HepG2 (cell line): ENCODE results near the gene PLXNC1. TPM values are rescaled to one million over a fixed set of nuclear protein-coding genes. Genes with fewer than 3 reads are reported as not detected.

Source experiments
- ATAC-seq: fragments of 200-7000 bp; cut with Tn5 transposase; 3 replicates; pipeline ENCODE4 v1.9.1; 2020; ENCODE audit warnings: mild to moderate bottlenecking, moderate library complexity
- BruUV-seq: library from RNA; stranded (reverse); fragments of 400-500 nt; replicated peaks from 2 replicates; lab custom pipeline; 2021; lab: Mats Ljungman, UMichigan
- CTCF ChIA-PET: fragments of 300-600 bp; formaldehyde crosslinking; extraction: SDS; loops from one replicate; lab custom pipeline; 2021; ENCODE audit warnings: low total read pairs, inconsistent platforms, low intra/inter-chr PET ratio; lab: Yijun Ruan, JAX
- POLR2A ChIA-PET: fragments of 350-600 bp; sonication (Branson Sonifier 250); formaldehyde crosslinking; loops from one replicate; lab custom pipeline; 2020; ENCODE audit warnings: antibody characterized with exemption, inconsistent platforms; lab: Yijun Ruan, JAX
- DNase-seq: peaks from one replicate; pipeline ENCODE4 v3.0.0-alpha.2; 2015; ENCODE audit warnings: low spot score
- FAIRE-seq: peaks from 3 replicates; lab custom pipeline; 2011; peaks lifted over from hg19 to GRCh38; lab: Jason Lieb, UNC
- H2AFZ ChIP-seq: one replicate; pipeline ENCODE4 v1.6.1; 2011; ENCODE audit warnings: low read length, inconsistent platforms
- H3K27ac ChIP-seq: fragments of 300-600 bp; 3 replicates; pipeline ENCODE4 v1.8.0; 2011; ENCODE audit warnings: mixed run types, mild to moderate bottlenecking, mixed read lengths, low read length, inconsistent platforms; ENCODE audit not compliant: insufficient read depth; ENCODE audit errors: extremely low read length
- H3K27me3 ChIP-seq, 2 experiments: fragments of 200-600 bp in 1 of 2; 2 replicates in 1 of 2; 3 replicates in 1 of 2; pipeline versions ENCODE4 v1.6.0 to v1.8.0; 2011; ENCODE audit warnings: low read length in 2 of 2, mild to moderate bottlenecking in 2 of 2, moderate library complexity in 2 of 2, inconsistent platforms in 1 of 2; ENCODE audit not compliant: insufficient read depth in 2 of 2, control insufficient read depth in 1 of 2
- H3K36me3 ChIP-seq, 2 experiments: fragments of 200-600 bp in 1 of 2; replicated peaks in 1 of 2; 2 replicates in 1 of 2; 3 replicates in 1 of 2; pipeline versions ENCODE4 v1.5.1 to v1.8.0; 2011; ENCODE audit warnings: low read length in 2 of 2, inconsistent platforms in 1 of 2; ENCODE audit not compliant: insufficient read depth in 2 of 2, control insufficient read depth in 1 of 2
- H3K4me1 ChIP-seq: 2 replicates; pipeline ENCODE4 v1.5.1; 2012; ENCODE audit warnings: low read length, inconsistent platforms; ENCODE audit not compliant: insufficient read depth
- H3K4me2 ChIP-seq: 2 replicates; pipeline ENCODE4 v1.6.0; 2011; ENCODE audit warnings: low read depth, low read length, inconsistent platforms
- H3K4me3 ChIP-seq, 3 experiments: fragments of 200-600 bp in 1 of 3; sonication (generic), shearing (Covaris generic) in 1 of 3; replicated peaks in 1 of 3; 2 replicates each; pipeline ENCODE4 v1.5.1; 2011 to 2016; ENCODE audit warnings: low read length in 3 of 3, inconsistent platforms in 2 of 3, low read depth in 2 of 3, mild to moderate bottlenecking in 2 of 3, control low read depth in 1 of 3, mixed read lengths in 1 of 3; ENCODE audit not compliant: insufficient read depth in 1 of 3
- H3K79me2 ChIP-seq: one replicate; pipeline ENCODE4 v1.6.1; 2011; ENCODE audit warnings: low read length, inconsistent platforms; ENCODE audit not compliant: insufficient read depth
- H3K9ac ChIP-seq: 2 replicates; pipeline ENCODE4 v1.6.0; 2011; ENCODE audit warnings: mild to moderate bottlenecking, low read depth, low read length, inconsistent platforms; ENCODE audit not compliant: insufficient read depth
- H3K9me3 ChIP-seq: 2 replicates; pipeline ENCODE4 v1.5.1; 2012; ENCODE audit warnings: mild to moderate bottlenecking, low read length
- H4K20me1 ChIP-seq: 2 replicates; pipeline ENCODE4 v1.6.0; 2011; ENCODE audit warnings: inconsistent platforms, mild to moderate bottlenecking, low read length, moderate library complexity; ENCODE audit not compliant: insufficient read depth
- ARNT2 ChIP-seq: sonication (generic); formaldehyde crosslinking; IDR thresholded peaks from 2 replicates; pipeline ENCODE4 v1.8.0; 2022; ENCODE audit warnings: mild to moderate bottlenecking, low read depth, missing genetic modification reagents, moderate library complexity
- BRCA1 ChIP-seq: sonication (generic); formaldehyde crosslinking; IDR thresholded peaks from 2 replicates; pipeline ENCODE4 v1.4.0; 2020; ENCODE audit warnings: missing genetic modification reagents
- CBX2 ChIP-seq, 2 experiments: fragments of 200-600 bp in 1 of 2; sonication (generic); formaldehyde crosslinking in 1 of 2; IDR thresholded peaks; 2 replicates each; pipeline versions ENCODE4 v1.7.0 to v1.8.1; 2018 to 2022; ENCODE audit warnings: low read depth in 2 of 2, low read length in 1 of 2, mild to moderate bottlenecking in 1 of 2, missing genetic modification reagents in 1 of 2
- FOXA3 ChIP-seq: IDR thresholded peaks from 2 replicates; pipeline ENCODE4 v1.6.1; 2016; ENCODE audit warnings: missing genetic modification reagents, missing compliant biosample characterization
- GATAD2A ChIP-seq: IDR thresholded peaks from 2 replicates; pipeline ENCODE4 v1.6.1; 2016
- GZF1 ChIP-seq: sonication (generic); formaldehyde crosslinking; IDR thresholded peaks from 2 replicates; pipeline ENCODE4 v1.5.1; 2020; ENCODE audit warnings: mild to moderate bottlenecking, missing genetic modification reagents
- HNRNPUL1 ChIP-seq: fragments of 200-400 bp; formaldehyde crosslinking; IDR thresholded peaks from 2 replicates; pipeline ENCODE4 v1.6.1; 2017; ENCODE audit warnings: low read depth, mild to moderate bottlenecking, low read length, moderate library complexity
- IKZF1 ChIP-seq: fragments of 450-650 bp; IDR thresholded peaks from 2 replicates; pipeline ENCODE4 v1.7.1; 2016
- NFIB ChIP-seq: sonication (generic); formaldehyde crosslinking; IDR thresholded peaks from 2 replicates; pipeline ENCODE4 v1.9.0; 2021; ENCODE audit warnings: missing genetic modification reagents, mild to moderate bottlenecking, borderline replicate concordance
- NFIC ChIP-seq: IDR thresholded peaks from 2 replicates; pipeline ENCODE4 v1.6.1; 2012; ENCODE audit warnings: mild to moderate bottlenecking, low read length, inconsistent platforms
- NR1H2 ChIP-seq: sonication (generic); formaldehyde crosslinking; IDR thresholded peaks from 2 replicates; pipeline ENCODE4 v1.8.1; 2022; ENCODE audit warnings: low read depth, missing genetic modification reagents, borderline replicate concordance
- SKI ChIP-seq: fragments of 450-650 bp; IDR thresholded peaks from one replicate; pipeline ENCODE4 v1.6.1; 2018; ENCODE audit warnings: mild to moderate bottlenecking; ENCODE audit not compliant: partially characterized antibody
- SMC3 ChIP-seq: IDR thresholded peaks from 2 replicates; pipeline ENCODE4 v1.6.1; 2011; ENCODE audit warnings: low read length, improper control_type of control experiment
- ZIK1 ChIP-seq: sonication (generic); formaldehyde crosslinking; IDR thresholded peaks from 2 replicates; pipeline ENCODE4 v1.5.0; 2020; ENCODE audit warnings: mild to moderate bottlenecking, low read depth, missing genetic modification reagents, borderline replicate concordance
- ZMAT3 ChIP-seq: sonication (generic); formaldehyde crosslinking; conservative IDR thresholded peaks from 2 replicates; pipeline ENCODE4 v1.7.0; 2021; ENCODE audit warnings: missing genetic modification reagents
- ZNF335 ChIP-seq: sonication (generic); formaldehyde crosslinking; IDR thresholded peaks from 2 replicates; pipeline ENCODE4 v1.4.0; 2020; ENCODE audit warnings: missing genetic modification reagents
- ZNF484 ChIP-seq: sonication (generic); formaldehyde crosslinking; IDR thresholded peaks from 2 replicates; pipeline ENCODE4 v1.5.1; 2020; ENCODE audit warnings: mild to moderate bottlenecking, low read depth, missing genetic modification reagents, borderline replicate concordance
- WGBS: methylation state at CpG from one replicate; pipeline ENCODE4 v1.1.6; 2017; ENCODE audit warnings: low lambda C conversion rate; 5-methylcytosine and 5-hydroxymethylcytosine counted together
- in situ Hi-C: cut with HindIII; loops from 2 replicates; pipeline ENCODE4 v1.10.0; 2017; ENCODE audit warnings: low pct_unique_long_range_greater_than_20kb; ENCODE audit not compliant: extremely low pct_ligation_motif_present
- intact Hi-C: fragments of 100-400 bp; cut with micrococcal nuclease; formaldehyde crosslinking; loops from one replicate; pipeline ENCODE4 v1.10.0; 2022; ENCODE audit not compliant: unreplicated experiment
- polyA plus RNA-seq, 8 experiments: library from polyadenylated mRNA; depleted of rRNA in 3 of 8; stranded (reverse) in 7 of 8; unstranded in 1 of 8; fragments of >200 nt; fragmentation: Illumina TruSeq in 4 of 8; extraction: Trizol in 4 of 8; gene quantifications; 2 replicates each; pipeline versions ENCODE4 v1.2.1 to v1.2.3, GENCODE V29; 2011 to 2016; ENCODE audit warnings: low read depth in 4 of 8, missing spikeins in 1 of 8, mixed read lengths in 1 of 8; ENCODE audit not compliant: insufficient read depth in 1 of 8
- total RNA-seq, 5 experiments: library from RNA; depleted of rRNA; stranded (reverse); fragments of >200 nt; fragmentation: Illumina TruSeq; extraction: Trizol; gene quantifications; 2 replicates each; pipeline ENCODE4 v1.2.3, GENCODE V29; 2016; ENCODE audit warnings: low read depth in 1 of 5
- TF ChIP-seq, protein P1 (sequence below): sonication (generic); formaldehyde crosslinking; IDR thresholded peaks from 2 replicates; pipeline ENCODE4 v1.5.0; 2020; ENCODE audit warnings: missing genetic modification reagents
- TF ChIP-seq, protein P2 (sequence below): sonication (generic); formaldehyde crosslinking; IDR thresholded peaks from 2 replicates; pipeline ENCODE4 v1.8.1; 2023; ENCODE audit warnings: missing genetic modification reagents, inconsistent platforms, borderline replicate concordance

The PLXNC1 gene
- total and polyA plus RNA-seq, 2 of the 13 experiments (the other 11 are each of a cell fraction or from before 2014, with no cell fraction given), result 6.6 to 11.2 TPM

DNA sequence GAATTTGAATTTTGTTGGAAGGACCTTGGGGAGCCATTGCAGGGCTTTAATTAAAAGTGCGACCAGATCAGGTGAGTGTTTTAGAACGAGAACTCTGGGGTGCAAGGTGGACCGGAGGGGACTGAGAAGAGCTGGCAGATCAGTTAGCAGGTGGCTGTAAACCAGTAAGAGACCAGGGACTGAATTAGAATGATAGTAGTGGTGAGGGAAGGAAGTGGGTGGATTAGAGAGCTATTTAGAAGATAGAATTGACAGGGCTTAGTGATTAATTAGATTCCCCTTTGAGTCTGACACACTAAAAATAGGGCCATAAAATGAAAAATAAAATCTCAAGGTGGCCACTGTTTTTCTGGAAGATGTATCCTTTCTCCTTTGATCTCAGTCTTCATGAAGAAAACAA is 44.8 kb downstream of the PLXNC1 start:
- in situ Hi-C loops (no loop called here), intact Hi-C loops (no loop called here)
- Histone ChIP-seq H3K9ac (no peak overlapping the region), H3K9me3 (no peaks in the 10 kb centered on the region), H3K4me1 (no peaks in the 10 kb centered on the region), H3K79me2 (no peaks in the 10 kb centered on the region), H3K4me2 (no peak overlapping the region), H3K36me3 (peaks cover 0 to 7% of the 10 kb centered on the region in 2 experiments; a peak in 3 of 5 replicates), H4K20me1 (no peaks in the 10 kb centered on the region), H3K27ac (no peak overlapping the region), H3K27me3 (no peaks in the 10 kb centered on the region), H2AFZ (no peak overlapping the region), H3K4me3 (no peak overlapping the region)
- no peak for ATAC-seq
- TF ChIP-seq GATAD2A (CRISPR knock-in tag) (no peak), NR1H2 (CRISPR knock-in tag) (no peak), CBX2 (IDR thresholded peaks at IDR 0.05; ENCODE audit: low read depth, low read length) (no peak), CBX2 (CRISPR knock-in tag; IDR thresholded peaks at IDR 0.05; ENCODE audit: low read depth) (no peak)
- POLR2A ChIA-PET, result interaction anchor here (1.6 kb wide), 1 partner anchor 42 kb away, joined by 6 read pairs; no protein-coding TSS in a partner anchor
- no peak for FAIRE-seq
- BruUV-seq, result no TSS peak
- WGBS, result 97% methylated on average over 3 of the region's 3 CpGs
- CTCF ChIA-PET, result no interaction called here
- no peak for DNase-seq

DNA sequence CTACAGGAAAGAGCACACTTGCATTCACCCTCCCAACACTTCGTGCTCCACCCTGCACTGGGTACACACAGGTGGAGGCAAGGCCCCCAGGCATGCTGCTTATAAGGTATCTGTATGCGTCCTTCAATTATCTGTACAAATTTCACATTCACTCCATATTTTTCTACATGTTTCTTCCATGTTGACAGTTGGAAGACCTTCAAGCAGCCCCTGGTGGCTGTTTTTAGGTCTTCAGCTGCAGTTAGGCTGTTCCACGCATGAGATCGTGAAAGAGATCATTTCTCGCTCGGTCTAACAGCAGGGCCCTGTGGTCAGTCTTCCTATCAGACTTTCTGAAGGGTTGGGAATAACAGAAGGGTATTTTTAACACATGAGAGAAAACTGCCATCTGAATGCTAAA is 47.1 kb downstream of the PLXNC1 start:
- H3K9me3 ChIP-seq, result no peaks in the 10 kb centered on the region
- H4K20me1 ChIP-seq, result no peaks in the 10 kb centered on the region
- WGBS, result 96% methylated on average over 6 of the region's 6 CpGs
- no peaks in the 10 kb centered on the region for H3K79me2 ChIP-seq
- FAIRE-seq (no peak), ATAC-seq (peak; percentile 18; the same call in 1 of the 3 replicates), DNase-seq (no peak)
- H3K9ac ChIP-seq, result no peak overlapping the region
- CTCF ChIA-PET, result interaction anchor here (1.2 to 1.4 kb wide), 2 partner anchors 46 to 61 kb away, joined by 3 read pairs; no protein-coding TSS in a partner anchor
- H3K27me3 ChIP-seq, result no peaks in the 10 kb centered on the region
- no TSS peak for BruUV-seq
- peaks cover 0 to 7% of the 10 kb centered on the region in 2 experiments; a peak in 3 of 5 replicates for H3K36me3 ChIP-seq
- no peak overlapping the region for H3K4me3 ChIP-seq
- POLR2A ChIA-PET, result interaction anchor here (1.0 kb wide), 1 partner anchor 12 kb away, joined by 3 read pairs; no protein-coding TSS in a partner anchor
- no peak overlapping the region for H3K27ac ChIP-seq
- H3K4me1 ChIP-seq, result peaks cover 14% of the 10 kb centered on the region
- intact Hi-C loops, result no loop called here
- in situ Hi-C loops, result no loop called here
- H2AFZ ChIP-seq, result no peak overlapping the region
- H3K4me2 ChIP-seq, result no peak overlapping the region
- TF ChIP-seq ZNF484 (CRISPR knock-in tag) (no peak), BRCA1 (CRISPR knock-in tag) (no peak), ZIK1 (no peak), ZMAT3 (CRISPR knock-in tag) (no peak), IKZF1 (no peak), FOXA3 (0 out of 2 replicates have a peak, but pooled peaks have one; percentile 10), SKI (no peak), HNRNPUL1 (no peak), SMC3 (peak; percentile 50; the same call in 1 of the 2 replicates), GZF1 (CRISPR knock-in tag) (no peak), NFIB (CRISPR knock-in tag) (no peak), ARNT2 (CRISPR knock-in tag) (no peak), ZNF335 (CRISPR knock-in tag) (no peak), NFIC (no peak)
- TF ChIP-seq, protein P1, sequence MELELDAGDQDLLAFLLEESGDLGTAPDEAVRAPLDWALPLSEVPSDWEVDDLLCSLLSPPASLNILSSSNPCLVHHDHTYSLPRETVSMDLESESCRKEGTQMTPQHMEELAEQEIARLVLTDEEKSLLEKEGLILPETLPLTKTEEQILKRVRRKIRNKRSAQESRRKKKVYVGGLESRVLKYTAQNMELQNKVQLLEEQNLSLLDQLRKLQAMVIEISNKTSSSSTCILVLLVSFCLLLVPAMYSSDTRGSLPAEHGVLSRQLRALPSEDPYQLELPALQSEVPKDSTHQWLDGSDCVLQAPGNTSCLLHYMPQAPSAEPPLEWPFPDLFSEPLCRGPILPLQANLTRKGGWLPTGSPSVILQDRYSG, result no peak
- TF ChIP-seq, protein P2, sequence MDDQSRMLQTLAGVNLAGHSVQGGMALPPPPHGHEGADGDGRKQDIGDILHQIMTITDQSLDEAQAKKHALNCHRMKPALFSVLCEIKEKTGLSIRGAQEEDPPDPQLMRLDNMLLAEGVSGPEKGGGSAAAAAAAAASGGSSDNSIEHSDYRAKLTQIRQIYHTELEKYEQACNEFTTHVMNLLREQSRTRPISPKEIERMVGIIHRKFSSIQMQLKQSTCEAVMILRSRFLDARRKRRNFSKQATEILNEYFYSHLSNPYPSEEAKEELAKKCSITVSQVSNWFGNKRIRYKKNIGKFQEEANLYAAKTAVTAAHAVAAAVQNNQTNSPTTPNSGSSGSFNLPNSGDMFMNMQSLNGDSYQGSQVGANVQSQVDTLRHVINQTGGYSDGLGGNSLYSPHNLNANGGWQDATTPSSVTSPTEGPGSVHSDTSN, result no peak
